Esophagus muscularis mucosa (tissue), 3 donors: ENCODE data around the gene TOGARAM1.

Source experiments
- CTCF ChIP-seq, 3 experiments: fragments of 200-600 bp in 2 of 3; fragments of 450-650 bp in 1 of 3; sonication (generic) in 2 of 3; IDR thresholded peaks; one replicate each; pipeline ENCODE4 v1.5.1; 2017 to 2019; ENCODE audit warnings: antibody characterized with exemption in 3 of 3, mild to moderate bottlenecking in 2 of 3, moderate library complexity in 1 of 3
- POLR2A ChIP-seq: fragments of 450-650 bp; IDR thresholded peaks from one replicate; pipeline ENCODE4 v1.6.1; 2017; ENCODE audit warnings: antibody characterized with exemption, moderate library complexity, mild to moderate bottlenecking, low read depth
- POLR2AphosphoS5 ChIP-seq, 2 donors: sonication (generic); formaldehyde crosslinking; IDR thresholded peaks; one replicate each; pipeline ENCODE4 v1.6.1; 2017; ENCODE audit warnings: antibody characterized with exemption in 2 of 2

GRCh38 chr14:44961554-44962333 lies at the start of gene TOGARAM1, which contains the start of gene KLHL28:
- no peak for TF ChIP-seq CTCF (IDR thresholded peaks at IDR 0.05)
- TF ChIP-seq POLR2A = peak; percentile 32
- TF ChIP-seq POLR2AphosphoS5 (IDR thresholded peaks at IDR 0.05) = peak; percentile 97 to 99
